GM19239 (cell line): ENCODE data around the gene ARL5B.
"Not testable (repeated sequence)": the region's sequence is repeated elsewhere in the genome, so short reads cannot be mapped to it uniquely, and the experiment has no call there.

Source experiments
- DNase-seq: peaks from one replicate; pipeline ENCODE4 v3.0.0; 2011; ENCODE audit warnings: low spot score; ENCODE audit not compliant: insufficient read length
- FAIRE-seq: peaks from 2 replicates; lab custom pipeline; 2011; peaks lifted over from hg19 to GRCh38; lab: Jason Lieb, UNC

ARL5B gene, protein sequence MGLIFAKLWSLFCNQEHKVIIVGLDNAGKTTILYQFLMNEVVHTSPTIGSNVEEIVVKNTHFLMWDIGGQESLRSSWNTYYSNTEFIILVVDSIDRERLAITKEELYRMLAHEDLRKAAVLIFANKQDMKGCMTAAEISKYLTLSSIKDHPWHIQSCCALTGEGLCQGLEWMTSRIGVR

DNA sequence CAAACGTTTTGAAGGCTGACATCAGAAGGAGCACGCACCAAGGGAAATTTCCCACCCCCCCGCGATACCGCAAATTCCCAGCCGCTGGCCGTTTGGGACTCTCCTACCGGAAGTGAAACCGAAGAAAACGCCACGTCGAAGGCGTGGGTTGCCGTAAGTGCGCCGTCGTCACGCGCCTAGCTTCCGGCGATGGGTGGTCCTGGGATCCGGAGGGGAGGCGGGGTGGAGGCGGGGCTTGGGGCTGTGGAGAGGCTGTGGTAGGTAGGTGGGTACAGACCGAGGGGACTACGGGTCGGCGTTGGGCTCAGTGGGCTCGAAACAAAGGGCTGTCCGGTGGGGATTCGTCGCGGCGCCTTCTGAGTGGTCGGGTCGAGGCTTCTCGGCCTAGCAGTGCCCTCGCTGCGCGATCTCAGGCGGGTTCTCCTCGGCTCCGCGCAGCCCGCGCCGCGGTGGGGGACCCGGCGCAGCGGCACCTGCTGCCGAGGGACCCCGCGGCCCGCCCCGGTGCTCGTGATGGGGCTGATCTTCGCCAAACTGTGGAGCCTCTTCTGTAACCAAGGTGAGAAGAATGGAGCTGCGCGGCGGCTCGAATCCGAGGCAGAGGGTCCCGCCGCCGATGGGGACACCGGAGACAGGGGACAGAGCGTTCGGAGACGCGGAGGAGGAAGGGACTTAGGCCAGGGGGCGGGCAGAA, at the start of gene ARL5B:
ARL5B (plus strand) TSS at position 307 of the 694 bp plus-strand sequence; CDS start at position 514, 207 bp downstream.
- peak; percentile 64 for DNase-seq

DNA sequence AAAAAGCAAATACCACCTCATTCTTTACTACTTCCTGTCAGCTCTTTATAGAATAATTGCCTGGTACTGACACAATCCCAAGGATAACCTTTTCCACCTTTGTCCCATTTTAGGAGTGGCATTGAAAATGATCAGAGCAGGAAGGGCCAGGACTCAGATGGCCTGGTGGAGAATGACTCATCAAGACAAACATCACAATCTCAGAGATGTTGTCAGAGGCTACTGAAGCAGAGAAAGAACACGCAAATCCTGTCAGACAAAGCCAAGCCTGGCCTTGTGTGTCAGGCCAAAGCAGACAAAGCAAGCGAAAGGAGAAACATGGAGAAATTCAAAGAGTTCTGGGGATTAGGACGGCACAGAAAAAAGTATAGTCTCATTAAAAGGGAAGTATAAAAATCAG, 48.7 kb upstream of the ARL5B start:
- no peak for DNase-seq
- FAIRE-seq: no peak

More for the DNA sequence above, at the start of gene ARL5B:
- FAIRE-seq: peak; percentile 97

DNA sequence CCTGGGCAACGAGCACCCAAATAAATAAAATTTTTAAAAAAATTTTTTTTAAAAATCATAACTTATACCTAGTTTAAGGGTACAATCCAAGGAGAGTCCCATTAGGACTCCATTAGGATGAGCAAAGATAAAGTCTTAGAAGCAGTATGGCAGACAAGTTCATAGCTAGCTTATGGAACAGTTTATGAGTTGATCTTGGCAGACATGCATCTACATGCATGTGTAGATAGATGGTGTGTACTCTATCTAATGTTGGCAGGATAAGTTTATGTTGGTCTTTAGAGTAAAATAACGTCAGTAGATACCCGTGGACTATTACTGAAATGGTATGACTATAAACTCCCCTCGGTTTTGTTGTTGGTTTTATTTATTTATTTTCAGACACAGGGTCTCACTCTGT, 48.1 kb upstream of the ARL5B start:
- FAIRE-seq: no peak
- no peak for DNase-seq

DNA sequence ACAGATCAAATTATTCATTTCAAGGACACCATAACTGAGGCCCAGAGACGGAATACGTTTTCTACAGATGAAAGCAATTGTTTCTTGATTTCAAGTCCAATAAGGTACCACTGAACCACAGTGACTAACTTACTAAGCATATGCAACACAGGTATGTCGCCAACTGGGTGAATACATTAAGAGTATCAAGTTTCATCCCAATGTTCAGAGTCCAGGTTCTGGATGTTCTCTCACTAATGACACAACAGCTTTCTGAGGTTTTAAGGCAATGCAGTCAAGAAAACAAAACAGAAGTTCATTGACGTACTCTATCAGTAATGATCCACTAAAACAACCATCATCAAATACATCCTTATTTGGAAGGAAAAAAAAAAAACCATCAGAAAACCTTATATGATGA, 43.6 kb upstream of the ARL5B start:
- DNase-seq (no peak), FAIRE-seq (no peak)

DNA sequence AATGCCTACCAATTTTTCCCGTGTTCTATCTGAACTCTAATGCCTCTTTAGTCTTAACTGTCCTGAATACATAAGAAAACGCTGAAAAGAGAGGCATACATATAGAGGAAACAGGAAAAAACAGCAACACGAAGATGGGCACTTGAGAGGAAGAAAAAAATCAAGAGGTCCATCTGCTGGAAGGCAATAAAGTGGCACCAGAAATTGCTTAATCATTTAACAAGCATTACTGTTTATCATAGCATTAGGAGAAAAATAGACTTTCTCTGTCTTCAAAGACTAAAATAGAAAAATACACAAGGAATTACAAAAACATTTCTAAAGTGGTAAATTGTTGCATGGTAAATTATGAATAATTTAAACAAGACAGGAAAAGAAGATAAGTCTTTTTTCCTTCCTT, 42.9 kb upstream of the ARL5B start:
- FAIRE-seq (no peak), DNase-seq (no peak)

DNA sequence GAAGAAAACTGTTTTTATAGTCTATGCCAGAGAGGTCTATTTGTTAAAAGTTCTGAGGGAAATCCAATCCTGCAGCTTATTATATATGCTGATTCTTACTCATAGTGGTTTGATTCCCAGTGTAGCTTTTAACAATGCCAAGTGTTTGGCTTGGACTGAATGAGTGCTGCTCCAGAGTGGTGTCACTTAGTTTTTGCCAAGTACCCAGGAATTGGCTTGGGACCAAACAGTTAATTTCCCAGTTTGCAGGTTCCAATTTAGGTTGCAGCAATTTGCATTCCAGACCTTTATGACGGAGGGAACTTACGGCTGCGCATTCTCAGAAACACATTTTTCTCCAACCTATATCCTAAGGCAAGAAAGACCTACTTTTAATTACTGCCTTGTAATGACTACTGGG, 40.2 kb upstream of the ARL5B start:
- DNase-seq (no peak), FAIRE-seq (no peak)

DNA sequence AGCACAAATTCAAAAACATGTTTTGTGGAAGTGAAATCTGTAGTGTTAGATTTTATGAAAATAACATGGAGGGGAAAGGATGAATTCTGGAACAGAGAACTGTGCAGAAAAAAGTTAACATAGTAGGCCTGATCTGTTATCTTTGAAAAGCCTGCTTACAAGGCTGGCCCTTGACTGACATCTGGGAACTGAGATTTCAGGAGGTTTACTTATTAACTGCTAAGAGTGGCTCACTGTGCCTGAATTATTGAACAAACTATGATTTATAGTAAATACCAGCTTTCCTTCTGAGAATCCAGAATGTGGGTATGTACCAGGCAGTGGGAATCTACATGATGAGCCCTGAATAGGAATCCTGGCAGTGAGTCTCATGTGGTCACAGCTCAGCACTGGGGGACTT, 38.4 kb upstream of the ARL5B start:
- FAIRE-seq: no peak
- DNase-seq: no peak

DNA sequence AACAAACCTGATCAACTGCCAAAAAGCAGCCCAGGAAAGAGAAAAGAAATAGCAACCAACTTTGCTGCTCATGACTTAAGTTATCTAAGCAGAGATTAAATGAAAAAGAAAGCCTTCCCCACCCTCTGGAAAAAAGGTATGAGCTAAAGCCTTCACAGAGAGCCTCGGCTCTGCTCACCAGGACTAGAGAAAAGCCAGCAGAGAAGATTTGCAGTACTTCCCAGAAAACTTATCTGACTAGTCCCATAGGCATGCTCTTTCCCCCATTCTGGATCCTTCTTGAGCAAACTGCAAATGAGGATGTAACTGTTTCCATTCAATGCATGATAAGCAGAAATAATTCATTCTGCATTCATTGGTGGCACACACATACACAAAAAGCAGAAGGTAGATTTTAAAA, 35.6 kb upstream of the ARL5B start:
- FAIRE-seq, DNase-seq: not testable (repeated sequence)

DNA sequence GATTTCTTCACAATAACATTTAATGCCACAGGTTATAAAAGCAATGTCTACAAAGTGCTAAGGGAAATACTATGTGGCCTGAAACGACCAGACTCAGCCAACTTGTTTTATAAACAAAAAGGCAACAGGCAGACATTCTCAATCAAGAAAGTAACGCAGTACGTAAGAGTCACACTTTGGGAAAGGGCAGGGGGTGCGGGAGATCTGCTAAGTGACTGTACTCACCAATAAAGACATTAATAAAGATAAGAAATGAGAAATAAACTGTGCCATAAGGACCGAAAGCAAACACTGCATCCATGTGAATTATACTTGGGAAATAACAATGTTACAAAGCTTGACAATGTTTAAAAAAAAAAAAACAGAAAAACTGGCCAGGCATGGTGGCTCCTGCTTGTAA, 33.3 kb upstream of the ARL5B start:
- DNase-seq (no peak), FAIRE-seq (no peak)

DNA sequence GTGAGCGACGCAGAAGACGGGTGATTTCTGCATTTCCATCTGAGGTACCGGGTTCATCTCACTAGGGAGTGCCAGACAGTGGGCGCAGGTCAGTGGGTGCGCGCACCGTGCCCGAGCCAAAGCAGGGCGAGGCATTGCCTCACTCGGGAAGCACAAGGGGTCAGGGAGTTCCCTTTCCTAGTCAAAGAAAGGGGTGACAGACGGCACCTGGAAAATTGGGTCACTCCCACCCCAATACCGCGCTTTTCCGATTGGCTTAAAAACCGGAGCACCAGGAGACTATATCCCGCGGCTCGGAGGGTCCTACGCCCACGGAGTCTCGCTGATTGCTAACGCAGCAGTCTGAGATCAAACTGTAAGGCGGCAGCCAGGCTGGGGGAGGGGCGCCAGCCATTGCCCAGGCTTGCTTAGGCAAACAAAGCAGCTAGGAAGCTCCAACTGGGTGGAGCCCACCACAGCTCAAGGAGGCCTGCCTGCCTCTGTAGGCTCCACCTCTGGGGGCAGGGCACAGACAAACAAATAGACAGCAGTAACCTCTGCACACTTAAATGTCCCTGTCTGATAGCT, 31.7 kb upstream of the ARL5B start:
- not testable (repeated sequence) for DNase-seq, FAIRE-seq

DNA sequence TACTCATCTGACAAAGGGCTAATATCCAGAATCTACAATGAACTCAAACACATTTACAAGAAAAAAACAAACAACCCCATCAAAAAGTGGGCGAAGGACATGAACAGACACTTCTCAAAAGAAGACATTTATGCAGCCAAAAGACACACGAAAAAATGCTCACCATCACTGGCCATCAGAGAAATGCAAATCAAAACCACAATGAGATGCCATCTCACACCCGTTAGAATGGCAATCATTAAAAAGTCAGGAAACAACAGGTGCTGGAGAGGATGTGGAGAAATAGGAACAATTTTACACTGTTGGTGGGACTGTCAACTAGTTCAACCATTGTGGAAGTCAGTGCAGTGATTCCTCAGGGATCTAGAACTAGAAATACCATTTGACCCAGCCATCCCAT, 26.7 kb upstream of the ARL5B start:
- not testable (repeated sequence) for DNase-seq, FAIRE-seq

DNA sequence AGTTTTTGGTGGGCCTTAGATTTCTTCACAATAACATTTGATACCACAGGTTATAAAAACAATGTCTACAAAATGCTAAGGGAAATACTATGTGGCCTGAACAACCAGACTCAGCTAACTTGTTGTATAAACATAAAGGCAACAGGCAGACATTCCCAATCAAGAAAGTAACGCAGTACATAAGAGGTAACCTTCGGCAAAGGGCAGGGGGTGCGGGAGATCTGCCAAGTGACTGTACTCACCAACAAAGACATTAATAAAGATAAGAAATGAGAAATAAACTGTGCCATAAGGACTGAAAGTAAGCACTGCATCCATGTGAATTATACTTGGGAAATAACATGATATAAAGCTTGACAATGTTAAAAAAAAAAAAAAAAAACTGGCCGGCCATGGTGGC, 23.2 kb upstream of the ARL5B start:
- no peak for DNase-seq
- FAIRE-seq: no peak

DNA sequence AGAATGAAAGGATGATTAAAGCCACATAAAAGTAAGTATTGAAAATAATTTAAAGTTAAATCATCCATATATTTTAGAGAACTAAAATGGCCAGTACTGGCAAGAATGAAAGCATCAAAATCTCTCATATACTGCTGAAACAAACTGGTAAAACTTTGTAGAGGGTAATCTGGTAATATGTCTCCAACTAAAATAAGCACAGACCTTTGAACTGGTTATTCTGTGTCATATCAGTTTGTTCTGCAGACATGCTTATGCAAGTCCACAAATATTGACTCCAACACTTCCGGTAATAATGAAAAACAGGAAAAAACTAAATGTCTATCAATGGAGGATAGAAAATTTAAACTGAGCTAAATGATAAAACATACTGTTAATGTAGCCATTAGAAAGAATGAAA, 21.8 kb upstream of the ARL5B start:
- not testable (repeated sequence) for DNase-seq, FAIRE-seq

DNA sequence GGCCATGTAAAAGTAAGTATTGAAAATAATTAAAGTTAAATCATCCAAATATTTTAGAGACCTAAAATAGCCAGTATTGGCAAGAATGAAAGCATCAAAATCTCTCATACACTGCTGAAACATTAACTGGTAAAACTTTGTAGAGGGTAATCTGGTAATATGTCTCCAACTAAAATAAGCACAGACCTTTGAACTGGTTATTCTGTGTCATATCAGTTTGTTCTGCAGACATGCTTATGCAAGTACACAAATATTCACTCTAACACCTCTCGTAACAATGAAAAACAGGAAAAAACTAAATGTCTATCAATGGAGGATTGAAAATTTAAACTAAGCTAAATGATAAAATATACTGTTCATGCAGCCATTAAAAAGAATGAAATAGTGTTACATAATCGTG, 19.5 kb upstream of the ARL5B start:
- DNase-seq, FAIRE-seq: not testable (repeated sequence)

DNA sequence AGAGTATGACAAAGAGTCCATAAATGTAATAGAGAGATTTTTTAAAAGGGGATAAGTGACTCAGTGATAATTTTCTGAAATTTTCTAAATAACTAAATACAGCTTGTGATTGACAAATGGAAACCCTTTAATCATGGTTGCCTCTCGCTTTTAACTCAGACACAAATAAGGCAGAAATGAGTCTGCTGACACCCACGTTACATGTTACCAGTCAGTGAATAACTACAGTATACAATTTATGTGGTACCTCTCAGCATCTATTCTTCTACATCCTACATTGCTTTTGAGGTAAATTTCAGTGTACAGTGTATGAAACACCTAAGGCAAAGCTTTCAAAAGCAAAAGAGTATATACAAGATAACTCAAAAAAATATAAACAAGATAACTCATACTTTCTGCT, 12.1 kb upstream of the ARL5B start:
- DNase-seq (no peak), FAIRE-seq (no peak)

DNA sequence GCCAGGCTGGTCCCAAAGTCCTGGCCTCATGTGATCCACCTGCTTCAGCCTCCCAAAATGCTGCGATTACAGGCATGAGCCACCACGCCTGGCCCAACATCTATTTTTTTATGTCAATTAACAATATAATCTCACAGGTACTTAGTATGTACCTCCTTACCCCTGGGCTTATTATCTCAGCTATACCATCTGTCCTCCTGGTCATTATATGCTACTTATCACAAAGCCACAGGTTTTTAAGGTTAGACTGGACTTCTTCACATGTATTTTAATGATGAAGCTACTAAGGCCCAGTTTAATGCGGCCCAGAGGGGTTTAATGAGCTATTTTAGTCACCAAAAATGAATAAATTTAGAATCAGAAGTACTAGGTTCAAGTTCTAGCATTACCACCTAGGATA, 11.3 kb upstream of the ARL5B start:
- DNase-seq (no peak), FAIRE-seq (no peak)

DNA sequence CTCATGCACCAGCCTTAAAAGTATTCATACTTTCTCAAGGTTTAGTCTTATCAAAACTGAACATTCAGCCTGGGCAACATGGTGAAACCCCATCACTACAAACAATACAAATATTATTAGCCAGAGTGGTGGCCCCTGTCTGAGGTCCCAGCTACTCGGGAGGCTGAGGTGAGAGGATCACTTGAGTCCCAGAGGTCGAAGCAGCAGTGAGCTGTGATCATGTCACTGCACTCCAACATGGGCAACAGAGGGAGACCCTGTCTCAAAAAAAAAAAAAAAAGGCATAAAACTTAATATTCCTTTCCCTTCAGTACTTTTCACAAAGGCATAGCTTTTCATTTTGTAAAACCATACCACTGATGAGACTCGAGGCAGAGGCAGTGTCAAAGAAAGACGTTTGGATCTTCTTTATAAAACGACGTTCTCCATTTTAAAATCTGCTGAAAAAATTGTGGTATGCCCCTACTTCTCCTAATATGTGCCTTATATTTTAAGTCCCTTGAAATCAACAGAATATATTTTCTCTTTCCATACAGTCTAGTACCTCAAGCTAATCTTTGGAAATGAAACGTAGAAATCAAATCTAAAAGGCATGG, 9.8 kb upstream of the ARL5B start:
- DNase-seq: no peak
- FAIRE-seq: no peak

DNA sequence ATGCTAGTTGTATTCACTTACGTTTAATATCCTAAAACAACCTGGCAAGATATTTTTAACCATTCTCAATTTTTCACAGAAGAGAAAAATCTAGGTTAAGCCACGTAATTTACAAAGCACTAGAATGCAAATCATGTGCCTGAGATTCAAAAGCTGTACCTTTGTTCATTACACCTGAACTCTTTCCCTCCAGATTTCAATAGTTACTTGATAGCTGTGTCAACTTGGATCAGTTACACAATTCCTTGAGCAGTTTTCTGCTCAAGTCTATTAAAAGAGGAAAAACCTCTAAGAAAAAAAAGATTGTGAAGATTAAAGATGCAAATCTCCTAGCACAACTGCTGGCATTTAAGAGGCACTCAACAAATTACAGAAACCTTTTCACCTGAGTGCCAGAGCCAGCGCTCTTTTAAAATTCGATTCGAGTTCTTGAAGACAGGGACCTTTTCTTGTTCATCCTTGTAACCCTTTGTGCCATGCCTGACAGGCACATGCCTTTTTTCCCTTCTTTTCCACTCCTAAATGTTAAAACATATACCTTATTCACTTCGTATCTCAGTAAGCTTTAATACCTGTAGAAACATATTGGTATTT, 8.7 kb upstream of the ARL5B start:
- peak; percentile 56 for FAIRE-seq
- DNase-seq: no peak

DNA sequence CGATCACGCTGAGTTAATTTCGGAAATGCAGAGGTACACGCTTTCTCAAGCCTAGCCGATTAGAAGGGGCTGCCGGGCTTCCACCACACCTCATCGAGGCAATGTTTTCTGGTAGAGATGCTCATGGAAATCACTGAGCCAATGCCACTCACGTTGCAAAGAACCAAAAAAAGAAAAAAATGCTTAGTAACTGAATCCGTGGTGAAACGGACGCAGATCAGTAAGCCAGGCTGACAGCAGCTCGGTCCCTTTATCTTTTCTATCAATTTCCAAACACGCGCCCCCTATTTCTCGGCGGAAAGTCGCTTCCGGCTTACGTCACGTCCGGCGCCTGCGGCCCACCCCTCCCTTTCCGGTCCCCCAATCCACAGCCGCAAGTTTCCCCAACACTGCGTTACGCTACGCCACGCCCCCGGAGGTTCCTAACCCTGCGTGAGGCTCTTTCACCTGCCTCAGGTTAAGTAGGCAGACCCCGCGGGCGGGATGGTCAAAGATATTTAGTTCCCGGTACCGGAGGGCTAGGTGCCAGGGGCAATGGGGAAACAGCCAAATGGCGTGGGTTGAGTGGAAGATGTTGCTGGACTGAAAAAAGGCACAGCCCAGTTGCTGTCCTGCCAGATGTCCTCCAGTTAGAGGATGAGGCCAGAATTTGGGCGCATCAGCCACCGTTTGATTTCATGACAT, 7.8 kb upstream of the ARL5B start, which contains the start of gene NSUN6:
NSUN6 (minus strand) TSS at position 264 of the 684 bp plus-strand sequence. CDS start 384 bp downstream, outside the sequence.
- FAIRE-seq (peak; percentile 98), DNase-seq (peak; percentile 44)

DNA sequence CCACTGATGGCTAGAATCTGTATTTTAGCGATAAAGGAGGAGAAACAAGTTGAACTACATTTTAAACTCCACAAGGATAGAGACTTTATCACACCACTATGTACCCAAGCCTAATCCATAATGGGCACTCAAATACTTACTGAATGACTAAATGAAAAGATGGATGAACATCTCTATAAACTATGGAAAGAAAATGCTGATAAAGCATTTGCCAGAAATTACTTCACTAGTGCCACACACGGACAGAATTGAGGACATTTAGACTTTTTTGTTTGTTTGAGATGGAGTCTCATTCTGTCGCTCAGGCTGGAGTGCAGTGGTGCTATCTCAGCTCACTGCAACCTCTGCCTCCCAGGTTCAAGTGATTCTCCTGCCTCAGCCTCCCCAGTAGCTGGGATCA, 6.1 kb upstream of the ARL5B start:
- no peak for FAIRE-seq
- DNase-seq: no peak
